ENCODE data around the gene LRP1B.

LRP1B gene

DNA sequence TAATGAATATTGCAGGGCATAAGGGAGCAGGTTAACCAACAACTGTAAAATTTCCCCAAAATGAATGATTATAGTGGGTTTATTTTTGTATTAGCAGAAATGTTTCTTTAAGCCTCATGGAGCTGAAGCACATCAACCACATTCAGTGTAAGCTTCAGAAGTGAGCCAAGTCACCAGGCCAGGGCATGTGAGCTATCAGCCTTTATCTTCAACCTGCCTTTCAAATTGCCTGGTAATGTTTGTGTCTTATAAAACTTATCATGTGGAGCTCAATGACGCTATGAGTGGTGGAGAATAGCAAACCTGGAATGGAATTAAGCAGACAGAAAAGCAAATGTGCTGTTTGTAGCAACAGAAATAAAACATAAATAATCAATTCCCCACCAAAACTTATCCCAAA is 1068.4 kb downstream of the LRP1B start:
- H3K9me3 ChIP-seq (replicated peaks in 1 of 11), result no peaks in the 10 kb centered on the region
- TF ChIP-seq Cebpa-rat (IDR thresholded peaks at IDR 0.05), result no peak
- H3K4me2 ChIP-seq, result no peak overlapping the region
- no peaks in the 10 kb centered on the region for H3K27me3 ChIP-seq
- no peak overlapping the region for H3K9ac ChIP-seq
- H3K27ac ChIP-seq, result no peak overlapping the region
- no peak overlapping the region for H3K4me3 ChIP-seq
- no peaks in the 10 kb centered on the region for H4K20me1 ChIP-seq
- no peaks in the 10 kb centered on the region for H3K36me3 ChIP-seq
- no peaks in the 10 kb centered on the region; a peak in 1 of 20 replicates for H3K4me1 ChIP-seq

DNA sequence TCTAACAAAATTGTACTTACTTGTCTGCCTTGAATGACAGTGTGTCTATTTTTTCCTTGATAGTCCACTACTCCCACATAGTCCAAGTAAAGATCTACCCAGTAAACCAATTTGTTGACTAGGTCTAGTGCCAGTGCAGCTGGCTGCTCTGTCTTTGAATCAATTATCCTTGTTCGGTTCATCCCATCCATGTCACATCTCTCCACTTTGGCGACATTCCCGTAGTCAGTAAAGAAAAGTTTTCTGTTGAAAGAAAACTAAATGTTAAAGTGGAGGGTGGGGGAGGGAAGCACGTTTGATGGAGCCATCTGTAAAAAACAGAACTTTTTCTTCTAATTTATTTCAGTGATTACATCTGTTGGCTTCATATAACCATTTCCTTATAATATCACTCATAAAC is 1068.8 kb downstream of the LRP1B start:
- no peak overlapping the region for H3K4me2 ChIP-seq
- no peaks in the 10 kb centered on the region for H4K20me1 ChIP-seq
- H3K9ac ChIP-seq, result no peak overlapping the region
- H3K27ac ChIP-seq, result no peak overlapping the region
- H3K36me3 ChIP-seq, result no peaks in the 10 kb centered on the region
- no peaks in the 10 kb centered on the region for H3K27me3 ChIP-seq
- TF ChIP-seq Cebpa-rat (IDR thresholded peaks at IDR 0.05), result no peak
- no peaks in the 10 kb centered on the region for H3K9me3 ChIP-seq (replicated peaks in 1 of 11)
- no peaks in the 10 kb centered on the region; a peak in 1 of 20 replicates for H3K4me1 ChIP-seq
- H3K4me3 ChIP-seq, result no peak overlapping the region

DNA sequence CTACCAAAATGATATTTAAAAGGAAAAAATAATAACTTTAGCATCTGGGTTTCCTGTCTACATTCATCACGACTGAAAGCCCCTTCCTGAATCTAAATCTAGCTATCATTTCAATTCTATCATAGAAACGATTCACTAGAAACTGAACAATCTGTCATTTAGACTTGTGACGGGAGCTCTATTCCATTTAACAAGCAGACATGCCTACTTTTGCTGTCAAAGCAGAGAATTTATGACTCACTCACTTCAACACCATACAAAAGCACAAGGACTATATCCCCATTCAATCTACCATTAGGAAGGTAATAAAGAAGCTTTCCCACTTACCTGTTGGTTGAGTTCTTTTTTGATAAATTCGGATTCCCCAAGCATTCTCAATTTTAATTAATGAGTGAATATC is 1072.3 kb downstream of the LRP1B start:
- H3K4me1 ChIP-seq, result peaks cover 0 to 11% (median 0%) of the 10 kb centered on the region in 10 experiments; a peak in 3 of 20 replicates
- H4K20me1 ChIP-seq, result no peaks in the 10 kb centered on the region
- no peaks in the 10 kb centered on the region for H3K36me3 ChIP-seq
- H3K27ac ChIP-seq, result no peak overlapping the region
- H3K4me2 ChIP-seq, result no peak overlapping the region
- H3K27me3 ChIP-seq, result no peaks in the 10 kb centered on the region
- no peaks in the 10 kb centered on the region for H3K9me3 ChIP-seq (replicated peaks in 1 of 11)
- H3K4me3 ChIP-seq, result no peak overlapping the region
- no peak for TF ChIP-seq Cebpa-rat (IDR thresholded peaks at IDR 0.05)
- H3K9ac ChIP-seq, result no peak overlapping the region

DNA sequence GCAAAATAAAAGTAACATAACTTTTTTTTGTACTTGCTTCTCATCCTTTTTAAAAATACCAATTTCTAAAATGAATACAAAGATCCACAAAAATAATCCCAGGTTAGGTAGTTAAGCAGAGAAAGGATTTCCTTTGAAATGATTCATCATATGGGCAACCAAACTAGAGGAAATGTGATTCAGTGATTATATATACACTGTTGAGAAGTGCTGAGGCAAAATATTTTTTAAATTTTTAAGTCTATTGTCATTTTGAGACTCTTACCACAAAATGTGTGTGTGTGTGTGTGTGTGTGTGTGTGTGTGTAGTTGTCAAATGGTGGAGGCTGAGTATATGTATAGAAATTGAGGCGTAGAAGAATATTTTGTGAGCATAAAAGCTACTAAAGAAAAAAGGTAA is 1075.3 kb downstream of the LRP1B start:
- no peak overlapping the region for H3K9ac ChIP-seq

DNA sequence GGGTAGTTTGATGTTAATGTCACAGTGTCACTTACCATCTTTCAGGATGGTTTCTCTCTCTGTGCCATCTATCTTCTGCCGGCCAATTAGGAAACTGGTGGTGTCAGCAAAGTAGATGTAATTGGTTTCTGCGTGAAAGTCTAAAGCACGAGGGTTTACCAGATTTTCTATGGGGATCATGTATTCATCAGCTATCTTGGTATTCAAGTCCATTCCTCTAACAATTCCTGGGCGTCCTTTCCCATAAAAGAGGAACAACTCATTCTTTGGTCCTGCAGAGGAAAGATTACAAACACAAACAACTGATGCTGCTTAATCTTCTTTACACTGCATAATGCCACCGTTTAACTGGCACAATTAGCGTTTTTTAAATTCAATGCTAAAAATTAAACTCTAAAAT is 1081.9 kb downstream of the LRP1B start:
- Histone ChIP-seq H3K4me2 (no peak overlapping the region), H4K20me1 (no peaks in the 10 kb centered on the region), H3K9ac (no peak overlapping the region), H3K9me3 (replicated peaks in 1 of 11) (peaks cover 0 to 7% (median 0%) of the 10 kb centered on the region in 11 experiments; a peak in 1 of 22 replicates), H3K36me3 (no peaks in the 10 kb centered on the region), H3K4me3 (no peak overlapping the region), H3K4me1 (no peaks in the 10 kb centered on the region), H3K27ac (no peak overlapping the region), H3K27me3 (no peaks in the 10 kb centered on the region)
- TF ChIP-seq Cebpa-rat (IDR thresholded peaks at IDR 0.05), result no peak

More for the DNA sequence above, 1075.3 kb downstream of the LRP1B start:
- Histone ChIP-seq H3K27ac (no peak overlapping the region), H4K20me1 (no peaks in the 10 kb centered on the region), H3K4me3 (no peak overlapping the region), H3K4me2 (peak overlapping the region in 1 of 11 experiments; percentile 35; a peak in 1 of 22 replicates), H3K4me1 (peaks cover 0 to 11% (median 0%) of the 10 kb centered on the region in 10 experiments; a peak in 3 of 20 replicates), H3K36me3 (no peaks in the 10 kb centered on the region), H3K27me3 (no peaks in the 10 kb centered on the region), H3K9me3 (replicated peaks in 1 of 11) (peaks cover 0 to 7% (median 0%) of the 10 kb centered on the region in 11 experiments; a peak in 1 of 22 replicates)
- TF ChIP-seq Cebpa-rat (IDR thresholded peaks at IDR 0.05), result no peak

DNA sequence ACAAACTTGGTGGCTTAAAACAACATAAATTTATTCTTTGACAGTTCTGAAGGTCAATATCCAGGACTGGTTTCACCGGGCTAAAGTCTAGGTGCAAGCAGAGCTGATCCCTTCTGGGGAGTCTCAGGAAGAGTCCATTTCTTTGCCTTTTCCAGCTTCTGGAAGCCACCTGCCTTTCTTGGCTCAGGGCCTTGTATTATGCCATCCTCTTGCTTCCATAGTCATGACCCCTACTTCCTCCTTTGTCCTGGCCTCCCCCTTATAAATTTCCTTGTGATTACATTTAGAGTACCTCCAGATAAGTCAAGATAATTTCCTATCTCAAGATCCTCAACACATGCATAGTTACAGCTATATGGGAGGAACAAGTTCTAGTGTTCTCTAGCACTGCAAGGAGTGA is 1089.5 kb downstream of the LRP1B start:
- Histone ChIP-seq H3K4me2 (no peak overlapping the region), H3K9me3 (replicated peaks in 1 of 11) (no peaks in the 10 kb centered on the region), H4K20me1 (no peaks in the 10 kb centered on the region), H3K36me3 (no peaks in the 10 kb centered on the region), H3K27ac (no peak overlapping the region), H3K4me1 (no peaks in the 10 kb centered on the region), H3K4me3 (no peak overlapping the region), H3K27me3 (no peaks in the 10 kb centered on the region), H3K9ac (no peak overlapping the region)
- no peak for TF ChIP-seq Cebpa-rat (IDR thresholded peaks at IDR 0.05)

DNA sequence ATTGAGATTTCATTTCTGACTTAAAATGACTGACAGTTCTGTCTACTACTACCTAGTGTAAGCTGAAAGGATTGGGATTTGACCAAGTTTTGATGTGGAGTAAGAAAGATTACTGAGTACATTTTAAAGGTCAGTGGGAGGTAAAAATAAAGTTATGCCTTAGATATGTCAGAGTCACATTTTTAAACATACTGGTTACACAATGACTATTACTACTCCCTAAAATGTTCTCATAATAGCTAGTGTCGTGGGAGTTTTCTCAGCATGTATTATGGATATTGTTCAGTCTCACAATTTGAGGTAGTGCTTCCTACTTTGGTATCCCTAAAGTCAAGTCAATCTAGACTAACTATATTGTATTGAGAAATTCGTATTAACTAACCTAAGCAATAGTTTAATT is 1092.5 kb downstream of the LRP1B start:
- H3K27ac ChIP-seq, result no peak overlapping the region
- no peak overlapping the region for H3K4me2 ChIP-seq
- H3K4me3 ChIP-seq, result no peak overlapping the region
- no peak overlapping the region for H3K9ac ChIP-seq
- H3K4me1 ChIP-seq, result peaks cover 0 to 4% (median 0%) of the 10 kb centered on the region in 10 experiments; a peak in 1 of 20 replicates
- no peak for TF ChIP-seq Cebpa-rat (IDR thresholded peaks at IDR 0.05)
- H3K27me3 ChIP-seq, result no peaks in the 10 kb centered on the region
- H3K9me3 ChIP-seq (replicated peaks in 1 of 11), result 0 out of 22 replicates have a peak, but pooled peaks cover 0 to 3% (median 0%) of the 10 kb centered on the region in 11 experiments
- no peaks in the 10 kb centered on the region for H4K20me1 ChIP-seq
- no peaks in the 10 kb centered on the region for H3K36me3 ChIP-seq

DNA sequence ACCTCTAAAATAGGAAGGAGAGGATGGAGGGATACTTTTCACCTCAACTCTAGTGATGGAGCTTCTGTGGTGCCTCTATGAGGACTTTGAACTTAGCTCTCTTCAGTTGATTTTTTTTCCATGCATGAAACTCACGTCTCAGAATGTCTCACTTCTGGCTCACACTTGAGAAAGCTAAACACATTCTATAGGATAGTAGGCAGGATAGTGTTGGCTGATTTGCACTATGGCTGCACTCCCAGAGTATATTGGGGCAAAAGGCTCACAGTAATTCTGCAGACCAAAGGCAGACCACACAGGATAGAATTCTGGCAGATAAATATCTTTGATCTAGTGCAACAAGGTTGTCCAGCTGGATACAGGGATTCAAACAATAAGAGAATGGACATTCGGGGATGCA is 1093.5 kb downstream of the LRP1B start:
- Histone ChIP-seq H3K4me3 (no peak overlapping the region), H3K36me3 (no peaks in the 10 kb centered on the region), H3K27ac (no peak overlapping the region), H3K27me3 (no peaks in the 10 kb centered on the region), H3K4me1 (peaks cover 0 to 4% (median 0%) of the 10 kb centered on the region in 10 experiments; a peak in 1 of 20 replicates), H3K9ac (no peak overlapping the region), H3K9me3 (replicated peaks in 1 of 11) (0 out of 22 replicates have a peak, but pooled peaks cover 0 to 3% (median 0%) of the 10 kb centered on the region in 11 experiments), H4K20me1 (no peaks in the 10 kb centered on the region), H3K4me2 (no peak overlapping the region)
- no peak for TF ChIP-seq Cebpa-rat (IDR thresholded peaks at IDR 0.05)

DNA sequence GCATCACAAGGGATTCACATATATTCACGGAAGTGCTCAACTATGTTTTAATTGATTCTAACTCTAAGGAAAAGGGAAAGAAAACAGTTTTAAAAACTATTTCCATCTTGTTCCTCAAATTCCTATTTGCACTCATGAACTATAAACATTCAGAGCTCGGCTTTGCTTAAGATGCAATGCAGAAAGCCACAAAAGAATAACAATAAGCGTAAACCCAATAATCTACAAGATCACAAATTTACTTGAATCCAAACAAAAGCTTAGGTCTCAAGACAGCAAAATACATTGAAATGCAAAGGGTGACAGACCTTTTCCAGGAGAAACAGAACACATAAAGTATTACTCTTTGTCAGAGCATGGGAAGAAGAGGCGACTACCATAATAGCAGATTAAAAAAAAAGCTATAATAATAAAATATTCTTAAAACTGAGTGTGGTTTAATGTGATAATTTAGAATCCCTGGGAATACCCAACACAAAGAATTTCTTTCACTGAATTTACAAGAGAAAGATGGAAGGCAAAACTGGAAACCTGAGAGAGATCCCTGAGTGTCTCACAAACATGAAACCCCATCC is 1094.9 kb downstream of the LRP1B start:
- no peaks in the 10 kb centered on the region for H4K20me1 ChIP-seq
- no peak overlapping the region for H3K4me2 ChIP-seq
- H3K4me1 ChIP-seq, result peaks cover 0 to 4% (median 0%) of the 10 kb centered on the region in 10 experiments; a peak in 1 of 20 replicates
- H3K9me3 ChIP-seq (replicated peaks in 1 of 11), result 0 out of 22 replicates have a peak, but pooled peaks cover 0 to 3% (median 0%) of the 10 kb centered on the region in 11 experiments
- no peak overlapping the region for H3K27ac ChIP-seq
- no peak for TF ChIP-seq Cebpa-rat (IDR thresholded peaks at IDR 0.05)
- H3K36me3 ChIP-seq, result no peaks in the 10 kb centered on the region
- no peak overlapping the region for H3K9ac ChIP-seq
- H3K4me3 ChIP-seq, result no peak overlapping the region
- no peaks in the 10 kb centered on the region for H3K27me3 ChIP-seq

Measured in BLaER1 treated with 17β-estradiol and CSF1 and Interleukin-3, amounts not matched to agents 10 nM and 100 nM (cell line).